Sigmoid colon (tissue), 4 donors: ENCODE results near the gene ZNF407.

Experiments used
- EP300 ChIP-seq, 4 donors: sonication (generic); formaldehyde crosslinking; IDR thresholded peaks; one replicate each; pipeline ENCODE4 v1.6.1; 2017; ENCODE audit warnings: antibody characterized with exemption in 4 of 4
- POLR2AphosphoS5 ChIP-seq, 4 donors: sonication (generic); formaldehyde crosslinking; IDR thresholded peaks; one replicate each; pipeline ENCODE4 v1.6.1; 2017; ENCODE audit warnings: antibody characterized with exemption in 4 of 4
- TF ChIP-seq, protein P1 (sequence below), 4 experiments: fragments of 450-650 bp in 3 of 4; fragments of 200-600 bp in 1 of 4; IDR thresholded peaks; one replicate each; pipeline ENCODE4 v1.5.1; 2016 to 2019; ENCODE audit warnings: antibody characterized with exemption in 4 of 4, mild to moderate bottlenecking in 3 of 4, moderate library complexity in 2 of 4

- TF ChIP-seq, protein P1, sequence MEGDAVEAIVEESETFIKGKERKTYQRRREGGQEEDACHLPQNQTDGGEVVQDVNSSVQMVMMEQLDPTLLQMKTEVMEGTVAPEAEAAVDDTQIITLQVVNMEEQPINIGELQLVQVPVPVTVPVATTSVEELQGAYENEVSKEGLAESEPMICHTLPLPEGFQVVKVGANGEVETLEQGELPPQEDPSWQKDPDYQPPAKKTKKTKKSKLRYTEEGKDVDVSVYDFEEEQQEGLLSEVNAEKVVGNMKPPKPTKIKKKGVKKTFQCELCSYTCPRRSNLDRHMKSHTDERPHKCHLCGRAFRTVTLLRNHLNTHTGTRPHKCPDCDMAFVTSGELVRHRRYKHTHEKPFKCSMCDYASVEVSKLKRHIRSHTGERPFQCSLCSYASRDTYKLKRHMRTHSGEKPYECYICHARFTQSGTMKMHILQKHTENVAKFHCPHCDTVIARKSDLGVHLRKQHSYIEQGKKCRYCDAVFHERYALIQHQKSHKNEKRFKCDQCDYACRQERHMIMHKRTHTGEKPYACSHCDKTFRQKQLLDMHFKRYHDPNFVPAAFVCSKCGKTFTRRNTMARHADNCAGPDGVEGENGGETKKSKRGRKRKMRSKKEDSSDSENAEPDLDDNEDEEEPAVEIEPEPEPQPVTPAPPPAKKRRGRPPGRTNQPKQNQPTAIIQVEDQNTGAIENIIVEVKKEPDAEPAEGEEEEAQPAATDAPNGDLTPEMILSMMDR (IDR thresholded peaks at IDR 0.05): no peak
- TF ChIP-seq POLR2AphosphoS5 (IDR thresholded peaks at IDR 0.05) (no peak), EP300 (IDR thresholded peaks at IDR 0.05) (no peak)
These were observed 251.6 kb downstream of the ZNF407 start for GRCh38 chr18:74849301-74849700.
